ENCODE data around the gene EXOSC9.
"Not testable (repeated sequence)": the region's sequence is repeated elsewhere in the genome, so short reads cannot be mapped to it uniquely, and the experiment has no call there.

The EXOSC9 gene

GRCh38 chr4:121800961-121801714 lies at the start of gene EXOSC9:
EXOSC9 (plus strand) TSS chr4:121801323; CDS start chr4:121801425, 102 bp downstream.
- H3K4me3 ChIP-seq (ENCODE audit: low read depth, low read length): peak within 1 kb of the TSS; percentile 88
- DNase-seq (ENCODE audit: low read depth): peak; percentile 81
- no peak for TF ChIP-seq CTCF (IDR thresholded peaks at IDR 0.05; ENCODE audit: control insufficient read depth, extremely low read depth, insufficient read depth)

- H3K4me3 ChIP-seq (ENCODE audit: low read depth, low read length); DNase-seq (ENCODE audit: low read depth): not testable (repeated sequence)
Observed at GRCh38 chr4:121752142-121752541, 49.0 kb upstream of the EXOSC9 start.

- no peak for TF ChIP-seq CTCF (IDR thresholded peaks at IDR 0.05; ENCODE audit: control insufficient read depth, extremely low read depth, insufficient read depth)
- no peak overlapping the region for H3K4me3 ChIP-seq (ENCODE audit: low read depth, low read length)
- DNase-seq (ENCODE audit: low read depth): no peak
Observed at GRCh38 chr4:121758925-121759568, 42.1 kb upstream of the EXOSC9 start.

GRCh38 chr4:121760205-121760604 lies 40.9 kb upstream of the EXOSC9 start:
- H3K4me3 ChIP-seq (ENCODE audit: low read depth, low read length): no peak overlapping the region
- no peak for DNase-seq (ENCODE audit: low read depth)
- no peak for TF ChIP-seq CTCF (IDR thresholded peaks at IDR 0.05; ENCODE audit: control insufficient read depth, extremely low read depth, insufficient read depth)

GRCh38 chr4:121764303-121764701 lies 36.8 kb upstream of the EXOSC9 start:
- DNase-seq (ENCODE audit: low read depth): no peak

GRCh38 chr4:121764702-121765367 lies 36.3 kb upstream of the EXOSC9 start, which contains the start of gene SMIM43:
SMIM43 (minus strand) TSS chr4:121765164; CDS start chr4:121765105, 59 bp downstream.
- TF ChIP-seq CTCF (IDR thresholded peaks at IDR 0.05; ENCODE audit: control insufficient read depth, extremely low read depth, insufficient read depth): no peak
- DNase-seq (ENCODE audit: low read depth): no peak
- H3K4me3 ChIP-seq (ENCODE audit: low read depth, low read length): no peak within 1 kb of the TSS

More at GRCh38 chr4:121764303-121764701, 36.8 kb upstream of the EXOSC9 start:
- no peak for TF ChIP-seq CTCF (IDR thresholded peaks at IDR 0.05; ENCODE audit: control insufficient read depth, extremely low read depth, insufficient read depth)
- H3K4me3 ChIP-seq (ENCODE audit: low read depth, low read length): no peak overlapping the region

- H3K4me3 ChIP-seq (ENCODE audit: low read depth, low read length): no peak overlapping the region
- DNase-seq (ENCODE audit: low read depth): no peak
- no peak for TF ChIP-seq CTCF (IDR thresholded peaks at IDR 0.05; ENCODE audit: control insufficient read depth, extremely low read depth, insufficient read depth)
Observed at GRCh38 chr4:121765368-121765705, 35.8 kb upstream of the EXOSC9 start.

All from LNCaP clone FGC (cell line).